C1 segment of cervical spinal cord (tissue), 14 donors: ENCODE results near the gene CORT.
"Not testable (repeated sequence)": the region's sequence is repeated elsewhere in the genome, so short reads cannot be mapped to it uniquely, and the experiment has no call there.

Source experiments
- DNase-seq, 14 donors: peaks; one replicate each; lab custom pipeline; 2025; lab: John Stamatoyannopoulos, UW

CORT gene

DNA sequence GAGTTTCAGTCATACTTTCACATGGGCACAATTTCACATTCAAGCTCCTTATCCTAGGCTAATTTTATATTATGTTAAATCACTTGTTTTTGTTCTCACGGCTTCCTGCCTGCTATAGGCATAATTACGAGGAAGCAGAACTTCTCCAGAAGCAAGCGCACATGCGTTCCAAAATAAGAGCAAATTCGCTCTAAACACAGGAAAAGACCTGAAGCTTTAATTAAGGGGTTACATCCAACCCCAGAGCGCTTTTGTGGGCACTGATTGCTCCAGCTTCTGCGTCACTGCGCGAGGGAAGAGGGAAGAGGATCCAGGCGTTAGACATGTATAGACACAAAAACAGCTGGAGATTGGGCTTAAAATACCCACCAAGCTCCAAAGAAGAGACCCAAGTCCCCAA lies at the start of gene CORT:
CORT (plus strand) TSS at position 281 of the 400 bp plus-strand sequence. CDS start 193 bp downstream, outside the sequence.
- no peak for DNase-seq

- no peak for DNase-seq
Measured at GRCh38 chr1:10401281-10401680, 48.5 kb upstream of the CORT start.

DNA sequence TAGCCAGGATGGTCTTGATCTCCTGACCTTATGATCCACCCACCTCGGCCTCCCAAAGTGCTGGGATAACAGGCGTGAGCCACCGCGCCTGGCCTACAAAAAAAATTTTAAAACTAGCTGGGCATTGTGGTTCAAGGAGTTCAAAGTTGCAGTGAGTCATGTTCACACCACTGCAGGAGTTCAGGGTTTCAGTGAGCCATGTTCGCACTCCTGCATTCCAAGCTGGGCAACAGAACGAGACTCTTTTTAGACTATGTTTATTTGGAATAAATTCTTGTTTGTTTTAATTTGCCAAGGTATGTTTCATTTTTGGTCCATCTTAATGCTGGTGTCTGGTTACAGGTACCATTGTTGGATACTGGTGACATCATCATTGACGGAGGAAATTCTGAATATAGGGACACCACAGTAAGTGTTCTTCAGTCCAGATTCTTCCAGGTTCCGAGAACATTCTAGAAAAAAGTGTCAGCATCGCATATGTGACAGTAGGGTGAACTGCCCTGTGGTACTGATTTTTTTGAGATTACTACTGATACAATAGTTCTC lies 47.0 kb upstream of the CORT start:
- DNase-seq, result no peak

DNA sequence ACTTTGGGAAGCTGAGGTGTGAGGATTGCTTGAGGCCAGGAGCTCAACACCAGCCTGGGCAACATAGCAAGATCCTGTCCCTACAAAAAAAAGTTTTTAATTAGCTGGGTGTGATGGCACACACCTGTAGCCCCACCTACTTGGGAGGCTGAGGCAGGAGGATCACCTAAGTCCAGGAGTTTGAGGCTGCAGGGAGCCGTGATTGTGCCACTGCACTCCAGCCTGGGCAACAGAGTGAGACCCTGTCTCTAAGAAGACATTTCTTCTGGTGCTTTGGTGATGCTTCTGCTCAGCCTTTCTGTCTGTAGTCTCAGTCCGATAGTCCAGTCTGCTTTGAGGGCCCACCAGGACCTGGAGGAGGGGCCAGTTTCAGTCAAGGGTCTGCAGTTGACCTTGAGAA lies 42.6 kb upstream of the CORT start:
- DNase-seq, result no peak

- peak in 4 of 14 donors; percentile 3 to 47 (median 8) for DNase-seq
Measured at GRCh38 chr1:10415211-10415930, 34.5 kb upstream of the CORT start.

DNA sequence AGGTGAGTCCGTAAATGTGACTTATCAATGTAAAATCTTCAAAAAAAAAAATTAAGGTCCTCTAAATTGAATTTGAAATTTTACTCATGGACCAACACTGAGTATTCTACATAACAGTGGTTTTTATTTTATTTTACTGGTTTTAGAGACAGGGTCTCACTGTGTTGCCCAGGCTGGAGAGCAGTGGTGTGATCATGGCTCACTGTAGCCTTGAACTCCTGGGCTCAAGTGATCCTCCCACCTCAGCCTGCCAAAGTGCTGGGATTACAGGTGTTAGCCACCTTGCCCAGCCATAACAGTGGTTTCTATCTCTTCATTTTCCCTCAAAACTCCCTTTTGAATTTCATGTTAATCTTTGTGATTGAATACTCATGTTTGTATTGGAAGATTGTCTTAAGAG lies 33.9 kb upstream of the CORT start:
- not testable (repeated sequence) for DNase-seq

- DNase-seq, result not testable (repeated sequence)
Measured at GRCh38 chr1:10418741-10419140, 31.1 kb upstream of the CORT start.

- DNase-seq, result no peak
Measured at GRCh38 chr1:10419351-10419750, 30.5 kb upstream of the CORT start.

DNA sequence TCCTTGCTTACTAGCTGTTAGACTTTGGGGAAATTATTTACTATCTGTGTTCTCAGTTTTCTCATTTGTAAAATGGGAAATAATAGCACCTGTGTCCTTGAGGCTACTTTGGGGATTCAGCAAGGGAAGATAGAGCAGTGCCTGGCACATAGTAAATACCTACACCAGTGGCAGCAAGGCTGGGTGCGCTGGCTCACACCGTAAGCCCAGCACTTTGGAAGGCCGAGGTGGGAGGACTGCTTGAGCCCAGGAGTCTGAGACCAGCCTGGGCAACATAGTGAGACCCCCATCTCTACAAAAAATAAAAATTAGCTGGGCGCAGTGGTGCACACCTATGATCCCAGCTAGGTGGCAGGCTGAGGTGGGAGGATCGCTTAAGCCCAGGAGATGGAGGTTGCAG lies 28.2 kb upstream of the CORT start:
- DNase-seq, result no peak

- peak in 2 of 14 donors; percentile 3 to 20 for DNase-seq
Measured at GRCh38 chr1:10424034-10424433, 25.8 kb upstream of the CORT start.

DNA sequence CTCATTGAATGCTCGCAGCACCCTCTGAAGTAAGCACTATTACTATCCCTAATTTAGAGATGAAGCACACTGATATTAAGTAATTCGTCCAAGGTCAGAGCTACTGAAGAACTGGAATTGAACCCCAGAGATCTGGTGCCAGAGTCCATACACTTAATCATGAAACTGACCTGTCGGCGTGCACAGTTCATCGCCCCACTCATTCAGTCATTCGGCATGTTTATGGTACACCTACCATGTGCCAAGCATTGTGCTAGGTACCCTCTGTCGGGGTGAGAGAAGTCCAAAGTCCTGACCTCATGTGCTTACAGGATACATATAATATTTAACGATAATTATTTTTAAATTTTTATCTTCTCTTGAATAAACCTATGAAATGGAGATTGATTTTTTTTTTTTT lies 25.2 kb upstream of the CORT start:
- DNase-seq, result no peak

DNA sequence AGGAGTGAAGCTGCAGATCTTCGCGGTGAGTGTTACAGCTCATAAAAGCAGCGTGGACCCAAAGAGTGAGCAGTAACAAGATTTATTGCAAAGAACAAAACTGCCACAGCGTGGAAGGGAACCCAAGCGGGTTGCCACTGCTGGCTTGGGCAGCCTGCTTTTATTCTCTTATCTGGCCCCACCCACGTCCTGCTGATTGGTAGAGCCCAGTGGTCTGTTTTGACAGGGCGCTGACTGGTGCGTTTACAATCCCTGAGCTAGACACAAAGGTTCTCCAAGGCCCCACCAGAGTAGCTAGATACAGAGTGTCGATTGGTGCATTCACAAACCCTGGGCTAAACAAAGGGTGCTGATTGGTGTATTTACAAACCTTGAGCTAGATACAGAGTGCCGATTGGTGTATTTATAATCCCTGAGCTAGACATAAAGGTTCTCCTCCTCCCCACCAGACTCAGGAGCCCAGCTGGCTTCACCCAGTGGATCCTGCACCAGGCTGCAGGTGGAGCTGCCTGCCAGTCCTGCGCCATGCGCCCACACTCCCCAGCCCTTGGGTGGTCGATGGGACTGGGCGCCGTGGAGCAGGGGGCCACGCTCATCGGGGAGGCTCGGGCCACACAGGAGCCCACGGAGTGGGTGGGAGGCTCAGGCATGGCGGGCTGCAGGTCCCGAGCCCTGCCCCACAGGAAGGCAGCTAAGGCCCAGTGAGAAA lies 23.9 kb upstream of the CORT start:
- not testable (repeated sequence) for DNase-seq

GRCh38 chr1:10426535-10426848 lies 23.3 kb upstream of the CORT start:
- not testable (repeated sequence) for DNase-seq

- DNase-seq, result no peak
Measured at GRCh38 chr1:10428984-10429383, 20.8 kb upstream of the CORT start.

GRCh38 chr1:10429868-10430215 lies 20.0 kb upstream of the CORT start:
- DNase-seq, result no peak

GRCh38 chr1:10430216-10431069 lies 19.4 kb upstream of the CORT start, which contains the start of gene CENPS:
Gene CENPS, plus strand, starts transcription at chr1:10430433. Its CDS starts 85 bp downstream, at chr1:10430518.
- peak; percentile 34 to 98 (median 89) for DNase-seq

DNA sequence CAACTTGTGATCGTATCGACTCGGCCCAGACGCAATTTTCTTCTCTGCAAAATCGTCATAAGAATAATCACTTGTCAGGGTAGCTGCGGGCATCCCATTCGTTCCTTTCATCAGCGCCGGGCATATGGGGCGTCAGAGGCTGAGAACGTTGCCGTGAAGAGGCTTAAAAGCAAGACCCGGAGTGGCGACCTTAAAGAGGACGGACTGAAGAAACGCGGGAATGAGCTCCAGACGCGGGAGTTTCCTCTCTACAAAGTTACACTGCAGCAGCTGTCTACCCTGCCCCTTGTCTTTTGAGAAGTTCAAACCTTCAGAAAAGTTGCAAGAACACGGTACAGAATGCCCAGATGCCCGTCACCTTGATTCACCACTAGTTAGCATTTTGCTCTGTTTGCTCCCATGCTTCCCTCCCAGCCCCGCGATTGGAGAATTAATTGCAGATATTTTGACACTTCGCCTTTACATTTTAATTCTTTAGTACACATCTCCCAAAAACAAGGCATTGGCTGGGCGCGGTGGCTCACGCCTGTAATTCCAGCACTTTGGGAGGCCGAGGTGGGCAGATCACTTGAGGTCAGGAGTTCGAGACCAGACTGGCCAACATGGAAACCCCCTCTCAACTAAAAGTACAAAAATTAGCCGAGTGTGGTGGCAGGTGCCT lies 18.6 kb upstream of the CORT start:
- no peak for DNase-seq

- no peak for DNase-seq
Measured at GRCh38 chr1:10432910-10433700, 16.7 kb upstream of the CORT start.

GRCh38 chr1:10433790-10434189 lies 16.0 kb upstream of the CORT start:
- DNase-seq, result no peak

- no peak for DNase-seq
Measured at GRCh38 chr1:10434590-10434989, 15.2 kb upstream of the CORT start.

GRCh38 chr1:10437052-10437451 lies 12.8 kb upstream of the CORT start:
- no peak for DNase-seq
